ENCODE data around the gene DUXB. TPM values are rescaled to one million over a fixed set of nuclear protein-coding genes. Genes with fewer than 3 reads are reported as not detected.
A peak's percentile ranks its signal among the peaks of the same experiment; 100 is the strongest.

Gene DUXB, protein sequence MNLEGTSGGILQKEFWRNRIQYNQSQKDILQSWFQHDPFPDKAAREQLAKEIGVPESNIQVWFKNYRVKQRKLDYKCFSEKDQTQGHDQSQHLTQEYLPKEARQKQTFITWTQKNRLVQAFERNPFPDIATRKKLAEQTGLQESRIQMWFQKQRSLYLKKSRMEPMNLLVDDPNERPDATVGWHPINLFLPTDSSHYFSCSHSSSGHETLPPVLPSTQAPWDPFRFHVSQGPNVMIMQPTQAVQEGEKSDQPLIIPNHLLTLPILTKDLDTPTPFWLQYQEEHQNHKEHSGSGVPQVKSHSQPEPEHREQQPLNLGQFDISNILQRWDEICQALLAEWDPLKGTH
- total RNA-seq (2014; rRNA removed; shearing (Covaris generic)), result not detected in 2 replicates

- no peak for DNase-seq (ENCODE audit: low spot score)
These were observed at the start of gene DUXB for GRCh38 chr16:75701361-75701760. TSS of gene DUXB (minus strand) at chr16:75701461. CDS start at chr16:75701418, 43 bp downstream.

- no peak for DNase-seq (ENCODE audit: low spot score)
These were observed 49.3 kb upstream of the DUXB start for GRCh38 chr16:75750528-75750927.

- DNase-seq (ENCODE audit: low spot score), result no peak
These were observed 45.1 kb upstream of the DUXB start for GRCh38 chr16:75746359-75746758.

GRCh38 chr16:75745823-75746222, 44.6 kb upstream of the DUXB start:
- DNase-seq (ENCODE audit: low spot score), result no peak

- no peak for DNase-seq (ENCODE audit: low spot score)
These were observed 44.0 kb upstream of the DUXB start for GRCh38 chr16:75745242-75745641.

- no peak for DNase-seq (ENCODE audit: low spot score)
These were observed 41.3 kb upstream of the DUXB start for GRCh38 chr16:75742424-75743047.

DNA sequence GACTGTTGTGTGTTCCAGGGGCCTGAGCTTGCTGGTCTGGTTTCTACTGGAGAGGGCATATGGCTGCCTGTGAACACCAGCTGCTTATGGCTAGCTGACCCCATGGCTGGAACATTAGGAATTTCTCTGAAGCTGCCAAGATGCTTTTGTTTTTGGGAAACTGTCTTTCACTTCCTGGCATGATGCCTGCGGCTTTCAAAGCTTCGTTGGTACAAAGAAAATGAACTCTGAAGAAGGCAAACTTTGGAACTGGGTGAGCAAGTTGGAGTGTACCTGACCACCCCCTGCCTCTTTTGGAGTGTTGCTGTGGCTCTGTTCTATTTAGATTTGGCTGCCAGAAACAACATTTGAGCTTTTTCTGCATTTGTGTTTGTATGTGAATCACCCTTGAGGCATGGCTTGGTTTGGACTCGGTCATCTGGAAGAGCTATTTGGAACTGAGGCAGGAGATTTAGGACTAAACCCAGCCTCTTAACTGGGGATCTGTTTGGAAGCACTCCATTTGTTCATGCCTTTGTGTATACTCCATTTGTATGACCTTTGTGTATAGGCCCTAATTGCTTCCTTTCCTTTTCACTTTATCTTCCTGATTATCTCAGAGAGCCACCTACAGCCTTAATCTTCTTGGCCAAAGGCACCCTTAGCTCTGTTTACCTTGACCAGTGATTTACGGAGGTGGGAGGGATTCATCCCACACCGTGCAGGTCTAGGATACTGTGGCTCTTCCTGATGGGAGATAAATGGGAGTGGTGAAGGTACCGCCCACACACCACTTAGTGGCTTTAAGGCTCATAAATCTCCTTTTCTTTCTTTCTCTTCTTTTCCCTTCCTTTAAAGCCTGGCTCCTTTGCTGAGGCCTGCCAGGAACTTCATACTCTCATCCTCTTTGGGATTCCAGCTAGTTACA, 32.3 kb upstream of the DUXB start:
- peak; percentile 22 for DNase-seq (ENCODE audit: low spot score)

DNA sequence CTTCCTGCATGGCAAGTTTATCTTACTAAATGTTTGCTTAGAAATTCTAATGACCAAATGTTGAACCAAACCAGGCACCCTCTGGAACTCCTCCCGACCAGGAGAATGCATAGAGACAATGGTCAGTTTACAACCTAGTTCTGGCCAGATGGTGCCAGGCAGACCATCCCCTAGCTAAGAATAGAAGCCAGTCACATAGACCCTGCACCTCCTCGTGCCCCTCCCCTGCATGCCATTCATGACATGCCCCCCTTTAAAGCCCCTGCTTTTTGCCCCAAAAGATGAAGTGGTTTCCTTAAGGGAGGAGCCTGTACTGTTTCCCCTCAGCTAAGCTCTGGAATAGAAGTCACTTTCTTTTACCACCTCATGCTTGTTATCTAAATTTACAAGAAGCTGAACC, 31.6 kb upstream of the DUXB start:
- no peak for DNase-seq (ENCODE audit: low spot score)

DNA sequence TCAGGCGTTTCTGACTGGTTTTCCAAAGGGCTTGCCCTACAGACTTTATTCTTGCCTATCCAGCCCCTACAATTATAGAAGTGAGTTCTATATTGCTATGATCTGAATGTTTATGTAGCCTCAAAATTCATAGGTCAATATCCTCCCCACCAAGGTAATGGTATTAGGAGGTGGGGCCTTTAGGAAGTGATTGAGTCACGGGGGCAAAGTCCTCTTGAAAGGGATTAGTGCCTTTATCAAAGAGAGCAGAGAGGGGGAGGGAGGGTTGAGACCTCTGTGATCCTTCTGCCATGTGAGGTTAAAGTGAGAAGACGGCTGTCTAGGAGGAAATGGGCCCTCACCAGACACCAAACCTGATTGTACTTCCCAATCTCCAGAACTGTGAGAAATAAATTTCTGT, 26.0 kb upstream of the DUXB start:
- DNase-seq (ENCODE audit: low spot score), result no peak

GRCh38 chr16:75726390-75726789, 25.1 kb upstream of the DUXB start, which contains the start of gene CPHXL:
TSS of gene CPHXL (minus strand) at chr16:75726490. CDS start at chr16:75726442, 48 bp downstream.
- DNase-seq (ENCODE audit: low spot score), result no peak

- no peak for DNase-seq (ENCODE audit: low spot score)
These were observed 17.2 kb upstream of the DUXB start for GRCh38 chr16:75718452-75718851.

GRCh38 chr16:75714661-75715060, 13.4 kb upstream of the DUXB start:
- DNase-seq (ENCODE audit: low spot score), result no peak

- DNase-seq (ENCODE audit: low spot score), result no peak
These were observed 9.1 kb upstream of the DUXB start for GRCh38 chr16:75710344-75710743.

DNA sequence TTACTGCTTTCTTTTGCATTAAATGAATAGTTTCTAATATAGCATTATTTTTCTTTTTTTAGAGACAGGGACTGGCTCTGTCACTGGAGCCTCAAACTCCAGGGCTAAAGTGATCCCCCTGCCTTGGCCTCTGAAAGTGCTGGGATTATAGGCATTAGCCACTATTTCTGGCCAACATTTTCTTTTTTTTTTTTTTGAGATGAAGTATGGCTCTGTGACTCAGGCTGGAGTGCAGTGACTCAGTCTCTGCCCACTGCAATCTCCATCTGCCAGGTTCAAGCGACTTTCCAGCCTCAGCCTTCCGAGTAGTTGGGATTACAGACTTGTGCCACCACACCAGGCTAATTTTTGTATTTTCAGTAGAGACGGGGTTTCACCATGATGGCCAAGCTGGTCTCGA, 2.0 kb upstream of the DUXB start:
- no peak for DNase-seq (ENCODE audit: low spot score)

DNA sequence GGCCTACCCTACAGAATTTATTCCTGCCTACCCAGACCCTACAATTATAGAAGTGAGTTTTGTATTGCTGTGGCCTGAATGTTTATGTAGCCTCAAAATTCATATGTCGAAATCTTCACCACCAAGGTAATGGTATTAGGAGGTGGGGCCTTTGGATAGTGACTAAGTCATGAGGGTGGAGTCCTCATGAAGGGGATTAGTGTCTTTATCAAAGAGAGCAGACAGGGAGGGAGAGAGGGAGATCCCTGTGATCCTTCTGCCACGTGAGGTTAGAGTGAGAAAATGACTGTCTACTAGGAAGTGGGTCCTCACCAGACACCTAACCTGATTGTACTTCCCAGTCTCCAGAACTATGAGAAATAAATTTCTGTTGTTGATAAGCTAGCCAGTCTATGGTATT, 981 bp upstream of the DUXB start:
- no peak for DNase-seq (ENCODE audit: low spot score)

GRCh38 chr16:75697571-75697970, 3.7 kb downstream of the DUXB start:
- no peak for DNase-seq (ENCODE audit: low spot score)

- DNase-seq (ENCODE audit: low spot score), result peak; percentile 7
These were observed 5.6 kb downstream of the DUXB start for GRCh38 chr16:75695708-75696107.

DNA sequence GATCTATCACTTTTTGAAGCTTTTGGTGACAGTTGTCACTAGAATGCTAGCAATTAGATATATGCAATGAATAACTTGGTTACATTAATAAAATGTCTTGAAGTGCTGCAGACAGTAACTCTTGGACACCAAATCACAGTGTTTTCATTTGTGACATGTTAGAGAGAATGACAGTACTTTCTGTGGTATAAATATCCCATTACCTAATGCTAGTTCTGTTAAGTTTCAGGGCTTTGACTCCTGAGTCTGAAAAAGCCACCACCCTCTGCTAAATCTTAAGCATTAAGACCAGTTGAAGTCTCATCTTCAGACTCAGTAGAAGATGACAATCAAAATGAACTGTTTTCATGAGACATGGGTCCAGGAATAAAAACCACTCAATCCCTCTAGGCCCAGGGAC, 13.9 kb downstream of the DUXB start:
- DNase-seq (ENCODE audit: low spot score), result no peak

DNA sequence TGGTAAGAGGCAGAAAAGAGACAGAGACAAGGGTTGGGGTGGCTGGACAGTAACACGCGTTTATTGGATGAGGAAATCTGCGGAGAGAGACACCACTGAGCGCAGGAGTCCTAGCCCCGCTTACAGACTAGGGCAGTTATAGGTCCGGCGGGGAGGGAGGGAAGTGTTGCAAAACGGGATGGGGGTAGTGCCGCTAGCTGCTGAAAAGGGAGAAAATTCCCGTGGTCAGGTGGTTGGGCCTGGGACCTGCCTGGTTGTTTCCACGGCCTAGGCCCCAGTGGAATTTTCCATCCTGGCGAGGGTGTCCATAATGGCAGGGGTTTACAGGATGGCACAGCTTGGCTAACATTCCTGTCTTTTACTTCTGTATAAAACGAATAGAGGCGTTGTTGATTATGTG, 19.0 kb downstream of the DUXB start:
- DNase-seq (ENCODE audit: low spot score), result no peak

DNA sequence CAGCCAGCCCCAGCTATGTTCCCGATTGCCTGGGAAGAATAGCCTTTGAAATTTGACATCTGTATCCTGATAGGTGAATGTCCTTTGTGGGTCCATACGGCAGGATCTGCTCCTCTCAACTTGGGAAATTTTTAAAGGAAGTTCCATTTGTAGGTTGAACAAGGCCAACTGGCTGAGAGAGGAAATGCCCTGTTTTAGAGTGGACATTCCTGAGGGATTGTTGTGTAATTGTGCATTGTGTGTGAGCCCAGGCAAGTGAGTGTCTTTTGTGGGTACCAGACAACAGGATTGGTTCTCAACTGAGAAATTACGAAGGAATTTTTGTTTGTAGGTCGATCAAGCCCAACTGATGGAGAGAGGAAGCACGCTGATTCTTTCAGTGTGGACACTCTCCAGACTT, 21.9 kb downstream of the DUXB start:
- no peak for DNase-seq (ENCODE audit: low spot score)

GRCh38 chr16:75676909-75677308, 24.4 kb downstream of the DUXB start, which contains the start of gene CPHXL2:
TSS of gene CPHXL2 (minus strand) at chr16:75677009. CDS start at chr16:75676999, 10 bp downstream.
- no peak for DNase-seq (ENCODE audit: low spot score)

GRCh38 chr16:75667503-75667902, 33.8 kb downstream of the DUXB start:
- no peak for DNase-seq (ENCODE audit: low spot score)
